Mucosa of rectum (tissue), 2 donors: Measurements from ENCODE around the gene UBE2J2.

Experiments used
- H3K27ac ChIP-seq, 2 donors: one replicate each; pipeline ENCODE4 v1.7.0; 2013; ENCODE audit warnings: inconsistent platforms in 2 of 2, low read depth in 2 of 2, low read length in 2 of 2
- H3K27me3 ChIP-seq, 2 donors: one replicate each; pipeline ENCODE4 v1.7.0; 2013; ENCODE audit warnings: low read length in 2 of 2; ENCODE audit not compliant: control insufficient read depth in 2 of 2, insufficient read depth in 2 of 2
- H3K36me3 ChIP-seq, 2 donors: one replicate each; pipeline ENCODE4 v1.7.0; 2013; ENCODE audit warnings: low read length in 2 of 2; ENCODE audit not compliant: control insufficient read depth in 2 of 2, insufficient read depth in 2 of 2
- H3K4me1 ChIP-seq, 2 donors: one replicate each; pipeline ENCODE4 v1.7.0; 2013; ENCODE audit warnings: low read length in 2 of 2, mild to moderate bottlenecking in 1 of 2; ENCODE audit not compliant: control insufficient read depth in 2 of 2, insufficient read depth in 2 of 2
- H3K4me3 ChIP-seq, 2 donors: one replicate each; pipeline ENCODE4 v1.7.0; 2013; ENCODE audit warnings: low read length in 2 of 2
- H3K9ac ChIP-seq, 2 donors: one replicate each; pipeline ENCODE4 v1.7.0; 2013; ENCODE audit warnings: low read length in 2 of 2, low read depth in 1 of 2, mild to moderate bottlenecking in 1 of 2
- H3K9me3 ChIP-seq, 2 donors: one replicate each; pipeline ENCODE4 v1.7.0; 2013; ENCODE audit warnings: low read length in 2 of 2; ENCODE audit not compliant: control insufficient read depth in 2 of 2
- donor health status: healthy.
- donor health status: Normal muscosa, but diverticular disease.

Gene UBE2J2

GRCh38 chr1:1205769-1206375 is 67.8 kb downstream of the UBE2J2 start:
- peak overlapping the region in 1 of 2 donors; percentile 33 for H3K9ac ChIP-seq
- no peak overlapping the region for H3K27ac ChIP-seq
- H3K4me1 ChIP-seq, result peaks cover 9 to 14% of the 10 kb centered on the region in 2 donors
- no peaks in the 10 kb centered on the region for H3K9me3 ChIP-seq
- no peaks in the 10 kb centered on the region for H3K36me3 ChIP-seq
- peaks cover 14 to 38% of the 10 kb centered on the region in 2 donors for H3K27me3 ChIP-seq
- peak overlapping the region in 1 of 2 donors; percentile 26 for H3K4me3 ChIP-seq

GRCh38 chr1:1204998-1205768 is 68.5 kb downstream of the UBE2J2 start:
- H3K27ac ChIP-seq, result no peak overlapping the region
- peaks cover 14 to 35% of the 10 kb centered on the region in 2 donors for H3K27me3 ChIP-seq
- H3K4me1 ChIP-seq, result peaks cover 9 to 14% of the 10 kb centered on the region in 2 donors
- H3K9ac ChIP-seq, result no peak overlapping the region
- H3K9me3 ChIP-seq, result no peaks in the 10 kb centered on the region
- H3K36me3 ChIP-seq, result no peaks in the 10 kb centered on the region
- peak overlapping the region in 1 of 2 donors; percentile 26 for H3K4me3 ChIP-seq

DNA sequence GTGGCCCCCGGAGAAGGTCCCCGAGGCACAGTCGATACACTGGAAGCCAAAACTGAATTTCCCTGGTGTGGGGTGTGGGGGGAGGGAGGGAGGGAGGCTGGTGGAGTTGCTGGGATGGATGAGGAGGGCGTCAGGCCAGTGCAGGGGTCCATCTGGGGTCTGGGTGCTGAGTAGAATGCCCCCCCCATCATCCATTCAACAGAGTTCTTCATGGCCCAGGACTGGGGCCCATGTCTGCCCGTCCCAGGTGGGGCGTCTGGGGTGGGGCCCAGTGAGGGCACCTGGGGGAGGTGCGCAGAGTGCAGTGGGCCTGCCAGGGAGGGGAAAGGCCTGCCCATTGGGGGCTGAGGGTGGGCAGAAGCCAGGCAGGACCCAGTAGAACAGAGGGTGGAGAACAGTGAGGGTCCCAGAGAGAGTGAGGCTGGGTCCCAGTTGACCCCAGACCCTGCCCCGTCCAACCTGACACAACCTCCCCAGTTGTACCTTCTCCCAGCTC is 69.2 kb downstream of the UBE2J2 start:
- peaks cover 13 to 35% of the 10 kb centered on the region in 2 donors for H3K27me3 ChIP-seq
- H3K9ac ChIP-seq, result no peak overlapping the region
- H3K4me3 ChIP-seq, result no peak overlapping the region

More for the DNA sequence above, 69.2 kb downstream of the UBE2J2 start:
- Histone ChIP-seq H3K9me3 (no peaks in the 10 kb centered on the region), H3K27ac (no peak overlapping the region), H3K36me3 (no peaks in the 10 kb centered on the region), H3K4me1 (peaks cover 9 to 14% of the 10 kb centered on the region in 2 donors)
